Measurements from ENCODE around the gene GSK3A. TPM values are rescaled to one million over a fixed set of nuclear protein-coding genes. Genes with fewer than 3 reads are reported as not detected.

Gene GSK3A
- total RNA-seq, 4 donors from 2014 or later = 19.1 to 32.6 (median 24.6) TPM

GRCh38 chr19:42289556-42290041, 47.2 kb upstream of the GSK3A start:
- DNase-seq = no peak
- Histone ChIP-seq H3K4me3 (replicated peaks in 1 of 3) (no peak overlapping the region), H3K4me1 (peaks cover 23 to 25% of the 10 kb centered on the region in 2 donors), H3K36me3 (peaks cover 60 to 69% of the 10 kb centered on the region in 2 donors), H3K9me3 (no peaks in the 10 kb centered on the region), H3K27ac (no peak overlapping the region), H3K27me3 (no peaks in the 10 kb centered on the region)
- no peak for TF ChIP-seq CTCF (IDR thresholded peaks at IDR 0.05)
- TF ChIP-seq POLR2A (IDR thresholded peaks at IDR 0.05) = no peak
- WGBS, 2 donors = 85 to 88% methylated on average over 5 to 8 of the region's 8 CpGs
- intact Hi-C loops (cut with DNase I) = loop anchor here (5.0 kb wide), 1 partner anchor 157 kb away; the partner anchor contains the start of gene POU2F2

- DNase-seq = no peak
- 93 to 96% methylated on average over 10 to 19 of the region's 22 CpGs for WGBS, 2 donors
- intact Hi-C loops (cut with DNase I) = no loop called here
- H3K27me3 ChIP-seq = no peaks in the 10 kb centered on the region
- H3K4me3 ChIP-seq (replicated peaks in 1 of 3) = no peak overlapping the region
- no peaks in the 10 kb centered on the region for H3K9me3 ChIP-seq
- TF ChIP-seq POLR2A (IDR thresholded peaks at IDR 0.05) (no peak), CTCF (IDR thresholded peaks at IDR 0.05) (no peak)
- H3K27ac ChIP-seq = no peak overlapping the region
- H3K36me3 ChIP-seq = peaks cover 60 to 65% of the 10 kb centered on the region in 2 donors
- H3K4me1 ChIP-seq = peaks cover 24 to 25% of the 10 kb centered on the region in 2 donors
Measured at GRCh38 chr19:42288881-42289555, 46.6 kb upstream of the GSK3A start.

GRCh38 chr19:42288387-42288786, 46.0 kb upstream of the GSK3A start:
- Histone ChIP-seq H3K9me3 (no peaks in the 10 kb centered on the region), H3K27me3 (no peaks in the 10 kb centered on the region), H3K36me3 (peaks cover 60 to 61% of the 10 kb centered on the region in 2 donors), H3K4me3 (replicated peaks in 1 of 3) (no peak overlapping the region), H3K27ac (no peak overlapping the region), H3K4me1 (peaks cover 25 to 26% of the 10 kb centered on the region in 2 donors)
- TF ChIP-seq POLR2A (IDR thresholded peaks at IDR 0.05) = no peak
- no peak for TF ChIP-seq CTCF (IDR thresholded peaks at IDR 0.05)
- no peak for DNase-seq
- intact Hi-C loops (cut with DNase I) = no loop called here
- 83 to 84% methylated on average over 4 of the region's 4 CpGs for WGBS, 2 donors

- WGBS, 2 donors = 92% methylated on average over 4 to 10 of the region's 10 CpGs
- H3K4me1 ChIP-seq = peaks cover 32% of the 10 kb centered on the region in 2 donors
- intact Hi-C loops (cut with DNase I) = no loop called here
- H3K4me3 ChIP-seq (replicated peaks in 1 of 3) = no peak overlapping the region
- no peaks in the 10 kb centered on the region for H3K9me3 ChIP-seq
- H3K27ac ChIP-seq = no peak overlapping the region
- H3K36me3 ChIP-seq = peaks cover 55% of the 10 kb centered on the region in 2 donors
- no peaks in the 10 kb centered on the region for H3K27me3 ChIP-seq
- TF ChIP-seq CTCF (IDR thresholded peaks at IDR 0.05) = no peak
- no peak for TF ChIP-seq POLR2A (IDR thresholded peaks at IDR 0.05)
- no peak for DNase-seq
Measured at GRCh38 chr19:42287827-42288107, 45.4 kb upstream of the GSK3A start.

GRCh38 chr19:42287017-42287826, 44.8 kb upstream of the GSK3A start:
- no peak for TF ChIP-seq POLR2A (IDR thresholded peaks at IDR 0.05)
- no peak for TF ChIP-seq CTCF (IDR thresholded peaks at IDR 0.05)
- DNase-seq = no peak

More at GRCh38 chr19:42287017-42287826, 44.8 kb upstream of the GSK3A start:
- H3K36me3 ChIP-seq = peaks cover 50 to 51% of the 10 kb centered on the region in 2 donors
- no peaks in the 10 kb centered on the region for H3K27me3 ChIP-seq
- 80 to 83% methylated on average over 25 to 30 of the region's 30 CpGs for WGBS, 2 donors
- intact Hi-C loops (cut with DNase I) = no loop called here
- peaks cover 37 to 38% of the 10 kb centered on the region in 2 donors for H3K4me1 ChIP-seq
- H3K4me3 ChIP-seq (replicated peaks in 1 of 3) = no peak overlapping the region
- H3K27ac ChIP-seq = peak overlapping the region; percentile 49 to 89 (median 86)
- H3K9me3 ChIP-seq = no peaks in the 10 kb centered on the region
